HEK293 (cell line): ENCODE measurements around the gene NDRG3.

ENCODE experiments used
- CTCF ChIP-seq: fragments of 450-650 bp; formaldehyde crosslinking; IDR thresholded peaks from 2 replicates; pipeline ENCODE4 v1.5.1; 2016; ENCODE audit warnings: missing biosample characterization, missing genetic modification characterization
- SP3 ChIP-seq: fragments of 450-650 bp; formaldehyde crosslinking; IDR thresholded peaks from 2 replicates; pipeline ENCODE4 v1.5.1; 2016; ENCODE audit warnings: missing biosample characterization, missing genetic modification characterization
- YY1 ChIP-seq: fragments of 450-650 bp; formaldehyde crosslinking; IDR thresholded peaks from 2 replicates; pipeline ENCODE4 v1.5.1; 2018; ENCODE audit warnings: missing biosample characterization, missing genetic modification characterization
- ZBTB1 ChIP-seq: fragments of 450-650 bp; formaldehyde crosslinking; IDR thresholded peaks from 2 replicates; pipeline ENCODE4 v1.5.1; 2016; ENCODE audit warnings: missing biosample characterization, missing genetic modification characterization
- ZNF138 ChIP-seq: fragments of 450-650 bp; formaldehyde crosslinking; IDR thresholded peaks from 2 replicates; pipeline ENCODE4 v1.5.1; 2016; ENCODE audit warnings: missing biosample characterization, missing genetic modification characterization, borderline replicate concordance
- ZNF157 ChIP-seq: fragments of 450-650 bp; formaldehyde crosslinking; IDR thresholded peaks from 2 replicates; pipeline ENCODE4 v1.5.1; 2016; ENCODE audit warnings: missing biosample characterization, missing genetic modification characterization
- ZNF16 ChIP-seq: fragments of 450-650 bp; formaldehyde crosslinking; IDR thresholded peaks from 2 replicates; pipeline ENCODE4 v1.5.1; 2016; ENCODE audit warnings: low read depth, missing biosample characterization, missing genetic modification characterization
- ZNF274 ChIP-seq, 2 experiments: fragments of 200-500 bp in 1 of 2; fragments of 450-650 bp in 1 of 2; sonication (Bioruptor generic) in 1 of 2; formaldehyde crosslinking in 1 of 2; IDR thresholded peaks; 2 replicates each; pipeline versions ENCODE4 v1.5.1 to v1.6.1; 2014 to 2016; ENCODE audit warnings: borderline replicate concordance in 1 of 2, inconsistent platforms in 1 of 2, low read length in 1 of 2, missing biosample characterization in 1 of 2, missing genetic modification characterization in 1 of 2
- TF ChIP-seq, protein P1 (sequence below): fragments of 450-650 bp; formaldehyde crosslinking; IDR thresholded peaks from 2 replicates; pipeline ENCODE4 v1.5.1; 2016; ENCODE audit warnings: missing biosample characterization, missing genetic modification characterization

DNA sequence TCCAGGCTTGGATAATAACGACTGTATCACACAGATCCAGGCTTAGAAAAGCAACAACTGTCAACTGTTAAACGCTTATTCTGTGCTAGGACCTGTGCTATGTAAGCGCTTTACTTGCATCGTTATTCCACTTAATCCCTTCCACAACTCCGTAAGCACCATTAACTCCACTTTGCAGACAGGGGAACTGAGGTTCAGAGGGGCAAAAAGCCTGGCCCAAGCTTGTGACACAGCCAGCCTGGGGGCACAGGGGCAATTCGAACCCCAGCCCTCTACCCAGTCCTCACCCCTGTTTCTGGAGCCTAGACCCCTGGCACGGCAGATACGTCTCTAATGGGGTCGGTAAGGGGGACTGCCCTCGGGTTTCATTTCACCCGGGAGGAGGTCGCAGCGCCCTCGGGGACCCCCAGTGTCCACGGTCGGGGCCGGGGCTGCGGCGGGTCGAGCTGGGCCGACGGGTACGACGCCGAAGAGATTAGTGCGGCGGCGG, 27.3 kb upstream of the NDRG3 start:
- TF ChIP-seq ZNF138 (tag by site-specific recombination) (no peak), CTCF (tag by site-specific recombination) (0 out of 2 replicates have a peak, but pooled peaks have one; percentile 6), ZNF274 (IDR thresholded peaks at IDR 0.05; ENCODE audit: low read length) (no peak), ZNF274 (tag by site-specific recombination; IDR thresholded peaks at IDR 0.05; ENCODE audit: borderline replicate concordance) (no peak), YY1 (tag by site-specific recombination) (no peak), ZNF16 (no peak), ZNF157 (tag by site-specific recombination) (no peak), SP3 (tag by site-specific recombination) (no peak), ZBTB1 (tag by site-specific recombination) (no peak)
- TF ChIP-seq, protein P1, sequence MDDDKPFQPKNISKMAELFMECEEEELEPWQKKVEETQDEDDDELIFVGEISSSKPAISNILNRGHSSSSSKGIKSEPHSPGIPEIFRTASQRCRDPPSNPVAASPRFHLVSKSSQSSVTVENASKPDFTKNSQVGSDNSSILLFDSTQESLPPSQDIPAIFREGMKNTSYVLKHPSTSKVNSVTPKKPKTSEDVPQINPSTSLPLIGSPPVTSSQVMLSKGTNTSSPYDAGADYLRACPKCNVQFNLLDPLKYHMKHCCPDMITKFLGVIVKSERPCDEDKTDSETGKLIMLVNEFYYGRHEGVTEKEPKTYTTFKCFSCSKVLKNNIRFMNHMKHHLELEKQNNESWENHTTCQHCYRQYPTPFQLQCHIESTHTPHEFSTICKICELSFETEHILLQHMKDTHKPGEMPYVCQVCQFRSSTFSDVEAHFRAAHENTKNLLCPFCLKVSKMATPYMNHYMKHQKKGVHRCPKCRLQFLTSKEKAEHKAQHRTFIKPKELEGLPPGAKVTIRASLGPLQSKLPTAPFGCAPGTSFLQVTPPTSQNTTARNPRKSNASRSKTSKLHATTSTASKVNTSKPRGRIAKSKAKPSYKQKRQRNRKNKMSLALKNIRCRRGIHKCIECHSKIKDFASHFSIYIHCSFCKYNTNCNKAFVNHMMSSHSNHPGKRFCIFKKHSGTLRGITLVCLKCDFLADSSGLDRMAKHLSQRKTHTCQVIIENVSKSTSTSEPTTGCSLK (tag by site-specific recombination) = no peak
